OCI-M1 (cell line): ENCODE data around the gene GBP1.

Experiments used
- DNase-seq: peaks from one replicate; lab custom pipeline; 2025; lab: John Stamatoyannopoulos, UW

The GBP1 gene

GRCh38 chr1:89008511-89008910, 56.5 kb downstream of the GBP1 start:
- no peak for DNase-seq

- no peak for DNase-seq
These were observed 59.5 kb downstream of the GBP1 start for GRCh38 chr1:89005286-89006151.
